Stromal cell of bone marrow (primary cell): ENCODE data around the gene URM1.

Source experiments
- DNase-seq: peaks from one replicate; pipeline ENCODE4 v3.0.0-alpha.2; 2012; ENCODE audit warnings: low read depth

The URM1 gene

GRCh38 chr9:128429513-128430086, 58.4 kb downstream of the URM1 start:
- DNase-seq = no peak

- no peak for DNase-seq
Measured at GRCh38 chr9:128431207-128431606, 60.0 kb downstream of the URM1 start.

- DNase-seq = no peak
Measured at GRCh38 chr9:128434340-128434739, 63.2 kb downstream of the URM1 start.

- no peak for DNase-seq
Measured at GRCh38 chr9:128435611-128436010, 64.4 kb downstream of the URM1 start.

GRCh38 chr9:128438343-128439109, 67.4 kb downstream of the URM1 start:
- DNase-seq = no peak

GRCh38 chr9:128439273-128439672, 68.1 kb downstream of the URM1 start:
- no peak for DNase-seq
